Hepatocyte (in vitro differentiated cells): ENCODE measurements around the gene ATP8A1. TPM values are rescaled to one million over a fixed set of nuclear protein-coding genes. Genes with fewer than 3 reads are reported as not detected.

Experiments used
- DNase-seq: peaks from one replicate; pipeline ENCODE4 v3.0.0-alpha.2; 2016; ENCODE audit warnings: low spot score
- H2AFZ ChIP-seq: fragments of 200-600 bp; sonication (generic); 2 replicates; pipeline ENCODE4 v1.6.0; 2016; ENCODE audit warnings: antibody characterized with exemption, mild to moderate bottlenecking
- H3K27ac ChIP-seq: fragments of 200-600 bp; sonication (generic); 2 replicates; pipeline ENCODE4 v1.5.1; 2016; ENCODE audit warnings: mild to moderate bottlenecking
- H3K27me3 ChIP-seq: fragments of 200-600 bp; sonication (generic); 2 replicates; pipeline ENCODE4 v1.6.1; 2016
- H3K36me3 ChIP-seq: fragments of 200-600 bp; sonication (generic); replicated peaks from 2 replicates; pipeline ENCODE4 v1.5.1; 2016; ENCODE audit warnings: low read depth; ENCODE audit not compliant: insufficient read depth
- H3K4me1 ChIP-seq: fragments of 200-600 bp; sonication (generic); 2 replicates; pipeline ENCODE4 v1.5.1; 2016; ENCODE audit warnings: mild to moderate bottlenecking, moderate library complexity; ENCODE audit not compliant: insufficient read depth
- H3K4me2 ChIP-seq: fragments of 200-600 bp; sonication (generic); 2 replicates; pipeline ENCODE4 v1.6.0; 2016
- H3K4me3 ChIP-seq: fragments of 200-600 bp; sonication (generic); 2 replicates; pipeline ENCODE4 v1.5.1; 2016; ENCODE audit warnings: mild to moderate bottlenecking
- H3K79me2 ChIP-seq: fragments of 200-600 bp; sonication (generic); 2 replicates; pipeline ENCODE4 v1.6.0; 2017; ENCODE audit warnings: mild to moderate bottlenecking
- H3K9me2 ChIP-seq: fragments of 200-600 bp; sonication (generic); replicated peaks from 2 replicates; pipeline ENCODE4 v1.6.0; 2017; ENCODE audit warnings: mild to moderate bottlenecking; ENCODE audit not compliant: insufficient read depth
- H3K9me3 ChIP-seq: fragments of 200-600 bp; sonication (generic); 2 replicates; pipeline ENCODE4 v1.5.1; 2016; ENCODE audit warnings: low read depth, mild to moderate bottlenecking
- H4K20me1 ChIP-seq: fragments of 200-600 bp; sonication (generic); 2 replicates; pipeline ENCODE4 v1.6.0; 2016; ENCODE audit warnings: mild to moderate bottlenecking; ENCODE audit not compliant: insufficient read depth, poor library complexity, severe bottlenecking
- EZH2 ChIP-seq: fragments of 200-600 bp; sonication (generic); IDR thresholded peaks from 2 replicates; pipeline ENCODE4 v1.6.1; 2016; ENCODE audit warnings: antibody characterized with exemption, mild to moderate bottlenecking, borderline replicate concordance
- EZH2phosphoT487 ChIP-seq: fragments of 200-600 bp; sonication (generic); IDR thresholded peaks from one replicate; pipeline ENCODE4 v1.6.1; 2018; ENCODE audit warnings: antibody characterized with exemption, mild to moderate bottlenecking, low read depth, moderate library complexity; ENCODE audit not compliant: unreplicated experiment, severe bottlenecking
- WGBS: methylation state at CpG from one replicate; pipeline ENCODE4 v1.1.6; 2016; ENCODE audit warnings: low lambda C conversion rate; ENCODE audit errors: missing lambda C conversion rate; 5-methylcytosine and 5-hydroxymethylcytosine counted together
- polyA plus RNA-seq: library from polyadenylated mRNA; unstranded; fragments of >200 nt; fragmentation: Nextera tagmentation; extraction: Ambion mirVana; gene quantifications from 2 replicates; pipeline ENCODE4 v1.2.1, GENCODE V29; 2016
- total RNA-seq: library from RNA; depleted of rRNA; stranded (reverse); fragments of >200 nt; gene quantifications from 2 replicates; pipeline ENCODE4 v1.2.3, GENCODE V29; 2014
- TF ChIP-seq, protein P1 (sequence below): fragments of 200-600 bp; sonication (generic); IDR thresholded peaks from 2 replicates; pipeline ENCODE4 v1.5.1; 2016; ENCODE audit warnings: antibody characterized with exemption, mild to moderate bottlenecking; ENCODE audit not compliant: poor library complexity

Gene ATP8A1
- total and polyA plus RNA-seq, 2 experiments from 2014 or later, result 3.3 to 42.1 TPM

GRCh38 chr4:42644897-42645296, 12.0 kb downstream of the ATP8A1 start:
- TF ChIP-seq EZH2phosphoT487 (no peak), EZH2 (no peak)
- TF ChIP-seq, protein P1, sequence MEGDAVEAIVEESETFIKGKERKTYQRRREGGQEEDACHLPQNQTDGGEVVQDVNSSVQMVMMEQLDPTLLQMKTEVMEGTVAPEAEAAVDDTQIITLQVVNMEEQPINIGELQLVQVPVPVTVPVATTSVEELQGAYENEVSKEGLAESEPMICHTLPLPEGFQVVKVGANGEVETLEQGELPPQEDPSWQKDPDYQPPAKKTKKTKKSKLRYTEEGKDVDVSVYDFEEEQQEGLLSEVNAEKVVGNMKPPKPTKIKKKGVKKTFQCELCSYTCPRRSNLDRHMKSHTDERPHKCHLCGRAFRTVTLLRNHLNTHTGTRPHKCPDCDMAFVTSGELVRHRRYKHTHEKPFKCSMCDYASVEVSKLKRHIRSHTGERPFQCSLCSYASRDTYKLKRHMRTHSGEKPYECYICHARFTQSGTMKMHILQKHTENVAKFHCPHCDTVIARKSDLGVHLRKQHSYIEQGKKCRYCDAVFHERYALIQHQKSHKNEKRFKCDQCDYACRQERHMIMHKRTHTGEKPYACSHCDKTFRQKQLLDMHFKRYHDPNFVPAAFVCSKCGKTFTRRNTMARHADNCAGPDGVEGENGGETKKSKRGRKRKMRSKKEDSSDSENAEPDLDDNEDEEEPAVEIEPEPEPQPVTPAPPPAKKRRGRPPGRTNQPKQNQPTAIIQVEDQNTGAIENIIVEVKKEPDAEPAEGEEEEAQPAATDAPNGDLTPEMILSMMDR, result no peak
- Histone ChIP-seq H4K20me1 (no peaks in the 10 kb centered on the region), H3K9me2 (no peaks in the 10 kb centered on the region), H2AFZ (no peak overlapping the region), H3K27me3 (no peaks in the 10 kb centered on the region), H3K36me3 (no peaks in the 10 kb centered on the region), H3K27ac (no peak overlapping the region), H3K79me2 (peaks cover 64% of the 10 kb centered on the region), H3K9me3 (no peaks in the 10 kb centered on the region), H3K4me1 (peaks cover 16% of the 10 kb centered on the region), H3K4me3 (no peak overlapping the region), H3K4me2 (no peak overlapping the region)
- DNase-seq, result no peak

DNA sequence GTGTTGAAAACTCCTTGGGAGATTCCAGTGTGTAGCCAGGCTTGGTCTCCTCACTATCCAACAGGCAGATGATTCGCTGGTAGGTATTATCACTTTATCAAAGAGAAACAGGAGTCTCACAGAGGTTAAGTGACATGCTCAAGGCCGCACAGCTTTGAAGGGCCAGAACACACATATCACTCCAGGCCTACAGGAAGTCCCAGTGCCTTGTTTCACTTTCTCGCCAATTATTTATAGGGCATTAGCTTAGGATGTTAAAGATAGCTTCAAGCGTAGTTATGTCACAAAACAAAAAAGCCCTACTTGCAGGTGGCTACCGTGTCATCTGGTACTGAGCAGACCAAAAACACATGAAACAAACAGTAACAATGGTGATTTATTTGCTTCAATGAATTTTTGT, 13.2 kb downstream of the ATP8A1 start:
- Histone ChIP-seq H3K27me3 (no peaks in the 10 kb centered on the region), H3K9me2 (no peaks in the 10 kb centered on the region), H3K27ac (peak overlapping the region; percentile 92), H3K79me2 (peaks cover 65% of the 10 kb centered on the region), H3K9me3 (no peaks in the 10 kb centered on the region), H4K20me1 (no peaks in the 10 kb centered on the region), H2AFZ (no peak overlapping the region), H3K36me3 (no peaks in the 10 kb centered on the region), H3K4me2 (no peak overlapping the region), H3K4me1 (peaks cover 21% of the 10 kb centered on the region), H3K4me3 (no peak overlapping the region)
- TF ChIP-seq EZH2, result no peak
- TF ChIP-seq, protein P1, result no peak
- 90% methylated on average over 5 of the region's 5 CpGs for WGBS
- no peak for DNase-seq

- no peak overlapping the region for H3K4me3 ChIP-seq
- no peak overlapping the region for H3K4me2 ChIP-seq
- peaks cover 21% of the 10 kb centered on the region for H3K4me1 ChIP-seq
- H3K36me3 ChIP-seq, result no peaks in the 10 kb centered on the region
- no peaks in the 10 kb centered on the region for H3K27me3 ChIP-seq
- DNase-seq, result no peak
- H3K9me2 ChIP-seq, result no peaks in the 10 kb centered on the region
- WGBS, result 92% methylated on average over 7 of the region's 7 CpGs
- peaks cover 65% of the 10 kb centered on the region for H3K79me2 ChIP-seq
- TF ChIP-seq EZH2, result no peak
- TF ChIP-seq, protein P1, result no peak
- no peak for TF ChIP-seq EZH2phosphoT487
- H3K27ac ChIP-seq, result peak overlapping the region; percentile 92
- H2AFZ ChIP-seq, result no peak overlapping the region
- H3K9me3 ChIP-seq, result no peaks in the 10 kb centered on the region
- no peaks in the 10 kb centered on the region for H4K20me1 ChIP-seq
Measured at GRCh38 chr4:42642845-42643615, 13.9 kb downstream of the ATP8A1 start.
